ENCODE measurements around the gene GJD4. TPM values are rescaled to one million over a fixed set of nuclear protein-coding genes. Genes with fewer than 3 reads are reported as not detected.

The GJD4 gene
- total and polyA plus RNA-seq, 2 experiments from 2014 or later, result not detected

DNA sequence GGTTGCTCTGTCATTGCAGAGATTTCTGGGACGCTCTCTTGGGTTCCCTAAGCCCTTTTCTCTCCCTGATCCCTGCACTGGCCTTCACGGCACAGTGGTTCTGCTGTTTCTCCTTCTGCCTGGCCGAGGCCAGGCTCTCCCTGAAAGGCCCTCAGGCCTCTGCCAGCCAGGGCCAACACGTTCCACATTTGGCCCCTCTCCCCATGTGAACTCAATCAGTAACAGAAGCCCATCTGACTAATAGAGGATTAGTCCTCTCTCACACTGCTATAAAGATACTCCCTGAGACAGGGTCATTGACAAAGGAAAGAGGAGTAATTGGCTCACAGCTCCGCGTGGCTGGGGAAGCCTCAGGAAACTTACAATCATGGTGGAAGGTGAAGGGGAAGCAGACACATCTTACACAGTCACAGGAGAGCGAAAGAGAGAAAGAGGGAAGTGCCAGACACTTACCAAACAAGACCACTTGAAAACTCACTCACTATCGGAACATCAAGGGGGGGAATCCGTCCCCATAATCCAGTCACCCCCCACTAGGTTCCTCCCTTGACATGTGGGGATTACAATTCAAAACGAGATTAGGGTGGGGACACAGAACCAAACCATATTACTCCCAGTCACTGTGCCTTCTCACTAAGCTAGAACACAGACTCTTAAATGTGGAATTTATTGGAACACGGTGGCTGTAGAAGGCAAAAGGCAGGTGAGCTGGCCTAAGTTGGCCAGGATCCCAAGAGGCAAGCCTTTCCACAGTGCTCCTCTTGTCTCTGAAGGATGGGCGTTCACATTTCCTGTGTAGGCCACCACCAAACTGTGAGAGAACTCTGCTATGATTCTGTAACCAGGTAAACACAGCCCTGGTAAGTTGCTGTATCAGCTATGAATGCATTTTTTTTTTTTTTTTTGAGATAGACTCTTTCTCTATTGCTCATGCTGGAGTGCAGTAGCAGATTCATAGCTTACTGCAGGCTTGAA is 28.2 kb downstream of the GJD4 start (continued):
- TF ChIP-seq, protein P1, sequence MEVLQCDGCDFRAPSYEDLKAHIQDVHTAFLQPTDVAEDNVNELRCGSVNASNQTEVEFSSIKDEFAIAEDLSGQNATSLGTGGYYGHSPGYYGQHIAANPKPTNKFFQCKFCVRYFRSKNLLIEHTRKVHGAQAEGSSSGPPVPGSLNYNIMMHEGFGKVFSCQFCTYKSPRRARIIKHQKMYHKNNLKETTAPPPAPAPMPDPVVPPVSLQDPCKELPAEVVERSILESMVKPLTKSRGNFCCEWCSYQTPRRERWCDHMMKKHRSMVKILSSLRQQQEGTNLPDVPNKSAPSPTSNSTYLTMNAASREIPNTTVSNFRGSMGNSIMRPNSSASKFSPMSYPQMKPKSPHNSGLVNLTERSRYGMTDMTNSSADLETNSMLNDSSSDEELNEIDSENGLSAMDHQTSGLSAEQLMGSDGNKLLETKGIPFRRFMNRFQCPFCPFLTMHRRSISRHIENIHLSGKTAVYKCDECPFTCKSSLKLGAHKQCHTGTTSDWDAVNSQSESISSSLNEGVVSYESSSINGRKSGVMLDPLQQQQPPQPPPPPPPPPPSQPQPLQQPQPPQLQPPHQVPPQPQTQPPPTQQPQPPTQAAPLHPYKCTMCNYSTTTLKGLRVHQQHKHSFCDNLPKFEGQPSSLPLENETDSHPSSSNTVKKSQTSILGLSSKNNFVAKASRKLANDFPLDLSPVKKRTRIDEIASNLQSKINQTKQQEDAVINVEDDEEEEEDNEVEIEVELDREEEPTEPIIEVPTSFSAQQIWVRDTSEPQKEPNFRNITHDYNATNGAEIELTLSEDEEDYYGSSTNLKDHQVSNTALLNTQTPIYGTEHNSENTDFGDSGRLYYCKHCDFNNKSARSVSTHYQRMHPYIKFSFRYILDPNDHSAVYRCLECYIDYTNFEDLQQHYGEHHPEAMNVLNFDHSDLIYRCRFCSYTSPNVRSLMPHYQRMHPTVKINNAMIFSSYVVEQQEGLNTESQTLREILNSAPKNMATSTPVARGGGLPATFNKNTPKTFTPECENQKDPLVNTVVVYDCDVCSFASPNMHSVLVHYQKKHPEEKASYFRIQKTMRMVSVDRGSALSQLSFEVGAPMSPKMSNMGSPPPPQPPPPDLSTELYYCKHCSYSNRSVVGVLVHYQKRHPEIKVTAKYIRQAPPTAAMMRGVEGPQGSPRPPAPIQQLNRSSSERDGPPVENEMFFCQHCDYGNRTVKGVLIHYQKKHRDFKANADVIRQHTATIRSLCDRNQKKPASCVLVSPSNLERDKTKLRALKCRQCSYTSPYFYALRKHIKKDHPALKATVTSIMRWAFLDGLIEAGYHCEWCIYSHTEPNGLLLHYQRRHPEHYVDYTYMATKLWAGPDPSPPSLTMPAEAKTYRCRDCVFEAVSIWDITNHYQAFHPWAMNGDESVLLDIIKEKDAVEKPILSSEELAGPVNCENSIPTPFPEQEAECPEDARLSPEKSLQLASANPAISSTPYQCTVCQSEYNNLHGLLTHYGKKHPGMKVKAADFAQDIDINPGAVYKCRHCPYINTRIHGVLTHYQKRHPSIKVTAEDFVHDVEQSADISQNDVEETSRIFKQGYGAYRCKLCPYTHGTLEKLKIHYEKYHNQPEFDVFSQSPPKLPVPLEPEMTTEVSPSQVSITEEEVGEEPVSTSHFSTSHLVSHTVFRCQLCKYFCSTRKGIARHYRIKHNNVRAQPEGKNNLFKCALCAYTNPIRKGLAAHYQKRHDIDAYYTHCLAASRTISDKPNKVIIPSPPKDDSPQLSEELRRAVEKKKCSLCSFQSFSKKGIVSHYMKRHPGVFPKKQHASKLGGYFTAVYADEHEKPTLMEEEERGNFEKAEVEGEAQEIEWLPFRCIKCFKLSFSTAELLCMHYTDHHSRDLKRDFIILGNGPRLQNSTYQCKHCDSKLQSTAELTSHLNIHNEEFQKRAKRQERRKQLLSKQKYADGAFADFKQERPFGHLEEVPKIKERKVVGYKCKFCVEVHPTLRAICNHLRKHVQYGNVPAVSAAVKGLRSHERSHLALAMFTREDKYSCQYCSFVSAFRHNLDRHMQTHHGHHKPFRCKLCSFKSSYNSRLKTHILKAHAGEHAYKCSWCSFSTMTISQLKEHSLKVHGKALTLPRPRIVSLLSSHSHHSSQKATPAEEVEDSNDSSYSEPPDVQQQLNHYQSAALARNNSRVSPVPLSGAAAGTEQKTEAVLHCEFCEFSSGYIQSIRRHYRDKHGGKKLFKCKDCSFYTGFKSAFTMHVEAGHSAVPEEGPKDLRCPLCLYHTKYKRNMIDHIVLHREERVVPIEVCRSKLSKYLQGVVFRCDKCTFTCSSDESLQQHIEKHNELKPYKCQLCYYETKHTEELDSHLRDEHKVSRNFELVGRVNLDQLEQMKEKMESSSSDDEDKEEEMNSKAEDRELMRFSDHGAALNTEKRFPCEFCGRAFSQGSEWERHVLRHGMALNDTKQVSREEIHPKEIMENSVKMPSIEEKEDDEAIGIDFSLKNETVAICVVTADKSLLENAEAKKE (CRISPR knock-in tag; IDR thresholded peaks at IDR 0.05), result no peak
- TF ChIP-seq JUNB (IDR thresholded peaks at IDR 0.05; ENCODE audit: unreplicated experiment), result no peak
- no peak for TF ChIP-seq ZNF331 (CRISPR knock-in tag; IDR thresholded peaks at IDR 0.05; ENCODE audit: low read depth)
- TF ChIP-seq ZNF114 (CRISPR knock-in tag; IDR thresholded peaks at IDR 0.05), result no peak
- no peak for TF ChIP-seq POLR2AphosphoS5 (IDR thresholded peaks at IDR 0.05; ENCODE audit: low read depth)

DNA sequence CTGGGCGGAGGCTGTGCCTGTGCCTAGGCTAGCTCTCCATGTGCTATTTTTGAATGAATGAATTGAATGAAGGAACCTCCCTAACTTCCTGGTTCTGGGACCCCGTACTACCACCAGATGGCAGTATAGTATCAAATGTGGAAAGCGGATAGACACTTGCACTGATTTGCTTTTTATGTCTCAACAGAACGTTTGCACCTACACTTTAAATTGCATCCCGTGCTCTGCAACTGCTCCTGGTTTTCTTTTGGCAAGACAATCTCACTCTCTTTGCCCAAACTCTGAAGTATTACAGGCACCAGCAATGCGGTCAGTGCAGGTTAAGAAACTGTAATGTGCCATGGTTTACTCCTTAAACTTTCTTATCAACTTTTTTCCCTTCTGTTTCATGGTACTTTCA is 30.4 kb downstream of the GJD4 start:
- Mint-ChIP-seq H3K36me3 (ENCODE audit: low read depth) (peaks cover 3% of the 10 kb centered on the region; the same call in 2 of the 3 replicates), H3K27ac (no peak overlapping the region), H3K27me3 (ENCODE audit: insufficient read depth, low read depth, poor library complexity) (peaks cover 10% of the 10 kb centered on the region), H3K4me1 (peaks cover 40% of the 10 kb centered on the region), H3K4me3 (no peak overlapping the region), H3K9me3 (peaks cover 4% of the 10 kb centered on the region)
- Histone ChIP-seq H3K9me2 (ENCODE audit: insufficient read depth) (no peaks in the 10 kb centered on the region), H3K4me1 (ENCODE audit: insufficient read depth) (peaks cover 25% of the 10 kb centered on the region), H3K79me2 (replicated peaks; ENCODE audit: insufficient read depth) (no peaks in the 10 kb centered on the region), H4K20me1 (replicated peaks; ENCODE audit: insufficient read depth) (no peaks in the 10 kb centered on the region), H3K27ac (ENCODE audit: low read depth) (no peak overlapping the region), H3K4me3 (no peak overlapping the region), H3K4me2 (no peak overlapping the region), H3F3A (replicated peaks; ENCODE audit: low read depth) (0 out of 2 replicates have a peak, but pooled peaks cover 5% of the 10 kb centered on the region), H3K36me3 (ENCODE audit: insufficient read depth) (no peaks in the 10 kb centered on the region), H3K27me3 (ENCODE audit: insufficient read depth) (peaks cover 30% of the 10 kb centered on the region), H2AFZ (no peak overlapping the region)
- ATAC-seq (peak; percentile 4; the same call in 2 of the 3 replicates), DNase-seq (ENCODE audit: low spot score) (peak; percentile 86)
- TF ChIP-seq, protein P2, sequence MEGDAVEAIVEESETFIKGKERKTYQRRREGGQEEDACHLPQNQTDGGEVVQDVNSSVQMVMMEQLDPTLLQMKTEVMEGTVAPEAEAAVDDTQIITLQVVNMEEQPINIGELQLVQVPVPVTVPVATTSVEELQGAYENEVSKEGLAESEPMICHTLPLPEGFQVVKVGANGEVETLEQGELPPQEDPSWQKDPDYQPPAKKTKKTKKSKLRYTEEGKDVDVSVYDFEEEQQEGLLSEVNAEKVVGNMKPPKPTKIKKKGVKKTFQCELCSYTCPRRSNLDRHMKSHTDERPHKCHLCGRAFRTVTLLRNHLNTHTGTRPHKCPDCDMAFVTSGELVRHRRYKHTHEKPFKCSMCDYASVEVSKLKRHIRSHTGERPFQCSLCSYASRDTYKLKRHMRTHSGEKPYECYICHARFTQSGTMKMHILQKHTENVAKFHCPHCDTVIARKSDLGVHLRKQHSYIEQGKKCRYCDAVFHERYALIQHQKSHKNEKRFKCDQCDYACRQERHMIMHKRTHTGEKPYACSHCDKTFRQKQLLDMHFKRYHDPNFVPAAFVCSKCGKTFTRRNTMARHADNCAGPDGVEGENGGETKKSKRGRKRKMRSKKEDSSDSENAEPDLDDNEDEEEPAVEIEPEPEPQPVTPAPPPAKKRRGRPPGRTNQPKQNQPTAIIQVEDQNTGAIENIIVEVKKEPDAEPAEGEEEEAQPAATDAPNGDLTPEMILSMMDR (conservative IDR thresholded peaks at IDR 0.05; ENCODE audit: low read depth in 2 of 2), result peak; percentile 89 to 95
- TF ChIP-seq ZNF114 (CRISPR knock-in tag; IDR thresholded peaks at IDR 0.05) (no peak), ZNF331 (CRISPR knock-in tag; IDR thresholded peaks at IDR 0.05; ENCODE audit: low read depth) (peak; percentile 24; the same call in 1 of the 2 replicates)
